Mesenchymal stem cell (in vitro differentiated cells and primary cell): Measurements from ENCODE around the gene HOXB7.

ENCODE experiments used
- DNase-seq: peaks from one replicate; pipeline ENCODE4 v3.0.0-alpha.2; 2013
- H2AFZ ChIP-seq: one replicate; pipeline ENCODE4 v1.6.1; 2013; ENCODE audit warnings: low read depth, mild to moderate bottlenecking, control low read depth, inconsistent platforms, low read length, moderate library complexity
- H2AK5ac ChIP-seq: 2 replicates; pipeline ENCODE4 v1.6.1; 2013; ENCODE audit warnings: low read length, moderate library complexity, mild to moderate bottlenecking, inconsistent platforms; ENCODE audit not compliant: severe bottlenecking
- H2BK120ac ChIP-seq: one replicate; pipeline ENCODE4 v1.6.1; 2013; ENCODE audit warnings: low read depth, mild to moderate bottlenecking, inconsistent platforms, low read length, moderate library complexity
- H2BK12ac ChIP-seq, 2 experiments: one replicate each; pipeline ENCODE4 v1.6.1; 2013; ENCODE audit warnings: inconsistent platforms in 2 of 2, low read length in 2 of 2, mild to moderate bottlenecking in 2 of 2, moderate library complexity in 2 of 2, control low read depth in 1 of 2
- H2BK15ac ChIP-seq: one replicate; pipeline ENCODE4 v1.6.1; 2013; ENCODE audit warnings: mild to moderate bottlenecking, low read depth, inconsistent platforms; ENCODE audit not compliant: poor library complexity, severe bottlenecking
- H2BK5ac ChIP-seq: 2 replicates; pipeline ENCODE4 v1.6.1; 2013; ENCODE audit warnings: low read depth, mild to moderate bottlenecking, low read length, control low read depth, inconsistent platforms; ENCODE audit not compliant: poor library complexity, severe bottlenecking
- H3K14ac ChIP-seq, 2 experiments: one replicate each; pipeline ENCODE4 v1.6.1; 2013; ENCODE audit warnings: inconsistent platforms in 2 of 2, low read length in 2 of 2, control low read depth in 1 of 2, mild to moderate bottlenecking in 1 of 2, moderate library complexity in 1 of 2
- H3K18ac ChIP-seq, 2 experiments: one replicate each; pipeline ENCODE4 v1.6.1; 2013; ENCODE audit warnings: inconsistent platforms in 2 of 2, low read length in 2 of 2, control low read depth in 1 of 2, low read depth in 1 of 2, mild to moderate bottlenecking in 1 of 2
- H3K23ac ChIP-seq, 2 experiments: one replicate each; pipeline ENCODE4 v1.6.1; 2013; ENCODE audit warnings: inconsistent platforms in 2 of 2, low read length in 2 of 2, mild to moderate bottlenecking in 2 of 2, moderate library complexity in 2 of 2, control low read depth in 1 of 2
- H3K27ac ChIP-seq: 2 replicates; pipeline ENCODE4 v1.5.1; 2013; ENCODE audit warnings: mild to moderate bottlenecking, moderate library complexity, low read length, control low read depth, inconsistent platforms; ENCODE audit not compliant: poor library complexity, severe bottlenecking
- H3K27me3 ChIP-seq, 2 experiments: 2 replicates each; pipeline versions ENCODE4 v1.6.1 to v1.7.0; 2013; ENCODE audit warnings: low read length in 2 of 2, mild to moderate bottlenecking in 2 of 2, moderate library complexity in 2 of 2, control low read depth in 1 of 2, inconsistent platforms in 1 of 2; ENCODE audit not compliant: control insufficient read depth in 1 of 2, insufficient read depth in 1 of 2
- H3K36me3 ChIP-seq, 2 experiments: 2 replicates each; pipeline versions ENCODE4 v1.6.1 to v1.7.0; 2013; ENCODE audit warnings: low read length in 2 of 2, control low read depth in 1 of 2, inconsistent platforms in 1 of 2, low read depth in 1 of 2, mild to moderate bottlenecking in 1 of 2; ENCODE audit not compliant: insufficient read depth in 2 of 2, control insufficient read depth in 1 of 2
- H3K4ac ChIP-seq, 2 experiments: one replicate each; pipeline ENCODE4 v1.6.1; 2013; ENCODE audit warnings: inconsistent platforms in 2 of 2, low read length in 2 of 2, mild to moderate bottlenecking in 2 of 2, moderate library complexity in 2 of 2, control low read depth in 1 of 2, low read depth in 1 of 2
- H3K4me1 ChIP-seq: 2 replicates; pipeline ENCODE4 v1.6.1; 2013; ENCODE audit warnings: low read depth, low read length, control low read depth; ENCODE audit not compliant: control insufficient read depth, insufficient read depth
- H3K4me2 ChIP-seq: 2 replicates; pipeline ENCODE4 v1.6.1; 2013; ENCODE audit warnings: low read length, mild to moderate bottlenecking, inconsistent platforms; ENCODE audit not compliant: poor library complexity, severe bottlenecking
- H3K4me3 ChIP-seq, 2 experiments: 2 replicates each; pipeline versions ENCODE4 v1.5.1 to v1.7.0; 2013; ENCODE audit warnings: low read length in 2 of 2, mild to moderate bottlenecking in 2 of 2, control low read depth in 1 of 2, low read depth in 1 of 2; ENCODE audit not compliant: insufficient read depth in 1 of 2
- H3K79me1 ChIP-seq: replicated peaks from 2 replicates; pipeline ENCODE4 v1.6.1; 2013; ENCODE audit warnings: mild to moderate bottlenecking, control low read depth, low read length, inconsistent platforms; ENCODE audit not compliant: poor library complexity, severe bottlenecking
- H3K9ac ChIP-seq: 2 replicates; pipeline ENCODE4 v1.7.0; 2013; ENCODE audit warnings: mild to moderate bottlenecking, low read length, moderate library complexity
- H3K9me3 ChIP-seq: 2 replicates; pipeline ENCODE4 v1.7.0; 2013; ENCODE audit warnings: mild to moderate bottlenecking, low read length; ENCODE audit not compliant: control insufficient read depth
- H4K8ac ChIP-seq: one replicate; pipeline ENCODE4 v1.6.1; 2013; ENCODE audit warnings: inconsistent platforms, mild to moderate bottlenecking, low read length, moderate library complexity
- H4K91ac ChIP-seq: one replicate; pipeline ENCODE4 v1.6.1; 2013; ENCODE audit warnings: mild to moderate bottlenecking, low read length, inconsistent platforms
- WGBS: methylation state at CpG from one replicate; pipeline ENCODE4 v1.1.7; 2013; ENCODE audit warnings: mixed read lengths; 5-methylcytosine and 5-hydroxymethylcytosine counted together

The HOXB7 gene

GRCh38 chr17:48566717-48567116 lies 44.1 kb downstream of the HOXB7 start:
- Histone ChIP-seq H3K4ac (peak overlapping the region; percentile 0 to 69), H3K27me3 (no peaks in the 10 kb centered on the region), H3K36me3 (peaks cover 11 to 23% of the 10 kb centered on the region in 2 experiments), H2BK5ac (no peak overlapping the region), H2AFZ (no peak overlapping the region), H3K27ac (no peak overlapping the region), H3K9me3 (no peaks in the 10 kb centered on the region), H2AK5ac (no peak overlapping the region), H2BK12ac (peak overlapping the region; percentile 57 to 84), H3K9ac (peak overlapping the region; percentile 3), H2BK120ac (peak overlapping the region; percentile 21), H3K4me3 (no peak overlapping the region), H2BK15ac (peak overlapping the region; percentile 15), H3K79me1 (no peaks in the 10 kb centered on the region), H4K91ac (peak overlapping the region; percentile 52), H4K8ac (peak overlapping the region; percentile 77), H3K14ac (no peak overlapping the region), H3K4me2 (no peak overlapping the region), H3K4me1 (peaks cover 42% of the 10 kb centered on the region), H3K23ac (peak overlapping the region in 1 of 2 experiments; percentile 28), H3K18ac (peak overlapping the region; percentile 45 to 67)
- WGBS = no CpG with 5 or more reads among the region's 2 CpGs
- DNase-seq = no peak

GRCh38 chr17:48565925-48566710 lies 44.7 kb downstream of the HOXB7 start:
- H3K27me3 ChIP-seq = no peaks in the 10 kb centered on the region
- peak overlapping the region; percentile 6 to 16 for H3K4ac ChIP-seq
- no peak overlapping the region for H3K27ac ChIP-seq
- peak overlapping the region in 1 of 2 experiments; percentile 18 for H3K23ac ChIP-seq
- no peak for DNase-seq
- H4K91ac ChIP-seq = peak overlapping the region; percentile 23
- peaks cover 40% of the 10 kb centered on the region for H3K4me1 ChIP-seq
- H3K4me3 ChIP-seq = peak overlapping the region in 1 of 2 experiments; percentile 30
- peak overlapping the region in 1 of 2 experiments; percentile 35 for H3K18ac ChIP-seq
- peak overlapping the region; percentile 18 for H2AK5ac ChIP-seq
- H3K9me3 ChIP-seq = no peaks in the 10 kb centered on the region
- H3K79me1 ChIP-seq = no peaks in the 10 kb centered on the region
- H2BK5ac ChIP-seq = no peak overlapping the region
- no peak overlapping the region for H2AFZ ChIP-seq
- peak overlapping the region; percentile 21 for H2BK120ac ChIP-seq
- peak overlapping the region; percentile 20 for H3K9ac ChIP-seq
- no peak overlapping the region for H2BK15ac ChIP-seq
- 39% methylated on average over 3 of the region's 4 CpGs for WGBS
- no peak overlapping the region for H3K14ac ChIP-seq
- H4K8ac ChIP-seq = no peak overlapping the region
- H2BK12ac ChIP-seq = peak overlapping the region; percentile 12 to 29
- H3K36me3 ChIP-seq = peaks cover 11 to 26% of the 10 kb centered on the region in 2 experiments
- no peak overlapping the region for H3K4me2 ChIP-seq

GRCh38 chr17:48565022-48565554 lies 45.7 kb downstream of the HOXB7 start:
- Histone ChIP-seq H3K9me3 (no peaks in the 10 kb centered on the region), H2AFZ (no peak overlapping the region), H2BK120ac (peak overlapping the region; percentile 27), H3K4ac (peak overlapping the region; percentile 34 to 36), H2AK5ac (peak overlapping the region; percentile 86), H4K91ac (peak overlapping the region; percentile 62), H3K9ac (peak overlapping the region; percentile 86), H3K14ac (no peak overlapping the region), H2BK15ac (peak overlapping the region; percentile 65), H2BK12ac (peak overlapping the region in 1 of 2 experiments; percentile 38), H3K4me3 (peak overlapping the region in 1 of 2 experiments; percentile 77), H3K36me3 (peaks cover 15 to 26% of the 10 kb centered on the region in 2 experiments), H3K27ac (no peak overlapping the region), H3K4me2 (peak overlapping the region; percentile 89), H2BK5ac (no peak overlapping the region), H3K23ac (no peak overlapping the region), H4K8ac (no peak overlapping the region), H3K4me1 (peaks cover 39% of the 10 kb centered on the region), H3K79me1 (no peaks in the 10 kb centered on the region), H3K27me3 (no peaks in the 10 kb centered on the region), H3K18ac (peak overlapping the region; percentile 58 to 61)
- WGBS = 33% methylated on average over 1 of the region's 2 CpGs
- peak; percentile 53 for DNase-seq
